Medulla oblongata (tissue), 1 donor: ENCODE data around the gene IBSP.

Experiments
- DNase-seq: peaks from one replicate; pipeline ENCODE4 v3.0.0-alpha.2; 2015; ENCODE audit errors: extremely low spot score

Gene IBSP

DNA sequence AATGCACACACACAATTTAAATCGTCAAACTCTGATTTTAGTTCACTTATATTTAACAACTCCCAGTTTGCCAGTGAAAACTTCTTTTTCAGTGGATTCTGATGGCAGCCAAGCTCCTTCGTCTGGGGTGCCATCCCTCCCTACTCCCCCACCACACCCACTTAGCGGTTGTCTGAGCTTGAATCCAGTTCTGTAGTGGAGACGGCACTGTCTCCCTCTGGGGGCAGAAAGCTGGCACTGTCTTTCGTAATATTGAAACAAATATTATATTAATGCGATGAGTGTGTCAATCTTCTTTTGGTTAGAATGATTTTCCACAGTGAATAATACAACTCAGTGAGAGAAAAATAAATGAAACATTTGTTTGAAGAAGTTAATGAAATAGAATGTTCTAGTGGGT is 38.9 kb downstream of the IBSP start:
- no peak for DNase-seq

DNA sequence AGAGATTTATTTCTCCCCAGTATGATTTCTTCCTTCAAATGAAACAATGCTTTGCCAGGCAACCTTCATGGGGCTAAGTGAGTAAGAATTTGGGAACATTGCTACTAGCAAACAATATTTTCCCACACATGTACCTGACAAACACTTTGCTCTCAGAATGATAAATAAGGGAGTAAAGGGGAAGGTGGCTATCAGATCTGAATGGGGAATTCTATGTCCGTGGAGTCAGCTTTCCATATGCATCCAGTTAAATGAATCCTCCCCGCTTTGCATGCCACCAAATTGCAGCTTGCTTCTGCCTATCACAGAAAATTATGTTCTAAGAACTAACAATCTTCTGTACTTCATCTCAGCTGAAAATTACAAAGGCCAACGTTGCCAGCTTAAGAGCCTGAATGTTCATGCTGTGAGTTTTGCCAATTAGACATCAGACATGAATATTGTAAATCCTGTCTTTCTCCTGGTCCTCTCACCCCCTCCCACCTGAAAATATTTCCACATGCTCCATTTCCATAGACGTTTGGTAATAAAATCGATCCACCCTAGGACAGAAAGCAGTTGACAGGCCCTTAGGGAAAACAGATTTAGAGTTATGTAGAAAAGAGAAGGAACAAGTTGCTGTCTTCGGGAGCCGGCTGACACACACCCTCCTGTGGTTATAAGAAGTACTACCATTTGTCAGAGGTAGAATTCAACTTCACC is 39.7 kb downstream of the IBSP start:
- peak; percentile 81 for DNase-seq

DNA sequence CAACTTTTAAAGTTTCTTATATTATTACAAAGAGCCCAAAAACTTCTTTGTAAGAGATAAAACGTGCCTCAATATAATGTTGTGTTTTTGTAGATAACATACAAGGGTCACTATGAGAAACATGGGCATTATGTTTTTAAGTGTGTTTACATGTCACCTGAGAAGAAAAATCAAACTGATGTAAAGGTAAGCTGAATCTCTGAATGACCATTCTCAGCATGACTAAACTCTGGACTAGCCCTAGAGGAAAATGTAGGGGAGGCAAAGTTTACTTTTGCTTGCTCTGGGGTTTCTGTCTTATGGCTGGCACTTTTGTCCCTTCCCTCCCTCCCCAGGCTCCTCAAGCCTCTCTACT is 40.2 kb downstream of the IBSP start:
- DNase-seq, result no peak

DNA sequence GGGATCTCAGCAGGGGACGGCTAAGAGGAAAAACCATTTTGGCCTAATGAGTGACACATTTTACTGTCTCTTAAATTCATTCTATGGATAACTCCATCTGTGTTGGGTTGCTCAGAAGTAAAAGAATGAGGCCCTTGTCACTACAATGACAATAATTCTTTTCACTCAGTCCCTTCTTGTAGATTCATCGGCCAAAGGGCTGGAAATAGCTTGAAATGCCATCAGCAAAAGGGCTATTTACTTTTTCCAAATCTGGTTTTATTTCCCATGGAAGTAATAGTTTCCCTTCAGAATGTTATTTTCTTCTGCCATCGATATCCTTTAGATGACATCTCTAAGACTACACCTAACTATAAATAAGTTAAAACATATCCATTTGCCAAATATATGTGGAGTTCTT is 40.8 kb downstream of the IBSP start:
- peak; percentile 83 for DNase-seq

DNA sequence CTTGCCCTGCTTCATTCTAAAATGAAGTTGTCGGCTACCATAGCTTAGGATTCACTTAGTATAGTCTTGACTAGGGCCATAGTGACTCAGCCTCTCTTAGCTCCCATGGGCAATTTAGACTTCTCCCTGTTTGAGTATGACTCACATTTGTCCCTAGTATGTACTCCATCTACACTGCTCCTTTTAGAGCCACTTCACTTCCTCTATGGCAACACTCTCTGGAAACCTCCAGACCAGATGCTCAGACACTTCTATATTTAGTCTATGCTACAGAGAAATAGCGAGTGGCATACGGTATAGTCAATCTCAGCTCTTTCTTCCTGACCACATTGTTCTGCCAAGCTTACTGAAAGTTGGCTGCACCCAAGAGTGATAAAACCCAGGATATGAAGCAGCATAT is 44.6 kb downstream of the IBSP start:
- peak; percentile 83 for DNase-seq

DNA sequence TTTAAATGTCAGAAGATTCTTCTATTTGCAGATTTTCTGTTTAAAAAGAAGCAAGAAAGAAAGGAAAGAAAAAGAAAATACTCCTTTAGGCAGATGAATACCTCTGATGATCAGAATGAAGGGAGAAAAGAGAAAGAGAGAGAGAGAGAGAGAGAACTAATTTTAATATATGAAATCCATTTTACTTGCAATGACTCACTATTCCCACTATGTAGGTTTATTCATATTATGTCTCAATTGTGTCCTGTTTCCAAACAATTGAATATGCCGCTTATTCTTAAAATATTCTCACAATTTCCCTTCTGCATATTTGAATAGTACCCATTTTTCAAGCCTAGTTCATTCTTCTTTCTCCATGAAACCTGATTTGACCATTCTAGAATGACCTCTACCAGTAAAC is 45.1 kb downstream of the IBSP start:
- no peak for DNase-seq

DNA sequence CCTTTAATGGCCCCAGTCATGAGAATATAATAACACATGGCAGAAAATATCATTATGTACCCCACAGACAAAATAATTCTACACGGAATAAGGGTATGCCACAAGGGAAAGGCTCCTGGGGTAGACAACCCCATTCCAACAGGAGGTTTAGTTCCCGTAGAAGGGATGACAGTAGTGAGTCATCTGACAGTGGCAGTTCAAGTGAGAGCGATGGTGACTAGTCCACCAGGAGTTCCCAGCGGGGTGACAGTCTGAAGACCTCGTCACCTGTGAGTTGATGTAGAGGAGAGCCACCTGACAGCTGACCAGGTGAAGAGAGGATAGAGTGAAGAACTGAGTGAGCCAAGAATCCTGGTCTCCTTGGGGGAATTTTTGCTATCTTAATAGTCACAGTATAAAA is 46.9 kb downstream of the IBSP start:
- no peak for DNase-seq

DNA sequence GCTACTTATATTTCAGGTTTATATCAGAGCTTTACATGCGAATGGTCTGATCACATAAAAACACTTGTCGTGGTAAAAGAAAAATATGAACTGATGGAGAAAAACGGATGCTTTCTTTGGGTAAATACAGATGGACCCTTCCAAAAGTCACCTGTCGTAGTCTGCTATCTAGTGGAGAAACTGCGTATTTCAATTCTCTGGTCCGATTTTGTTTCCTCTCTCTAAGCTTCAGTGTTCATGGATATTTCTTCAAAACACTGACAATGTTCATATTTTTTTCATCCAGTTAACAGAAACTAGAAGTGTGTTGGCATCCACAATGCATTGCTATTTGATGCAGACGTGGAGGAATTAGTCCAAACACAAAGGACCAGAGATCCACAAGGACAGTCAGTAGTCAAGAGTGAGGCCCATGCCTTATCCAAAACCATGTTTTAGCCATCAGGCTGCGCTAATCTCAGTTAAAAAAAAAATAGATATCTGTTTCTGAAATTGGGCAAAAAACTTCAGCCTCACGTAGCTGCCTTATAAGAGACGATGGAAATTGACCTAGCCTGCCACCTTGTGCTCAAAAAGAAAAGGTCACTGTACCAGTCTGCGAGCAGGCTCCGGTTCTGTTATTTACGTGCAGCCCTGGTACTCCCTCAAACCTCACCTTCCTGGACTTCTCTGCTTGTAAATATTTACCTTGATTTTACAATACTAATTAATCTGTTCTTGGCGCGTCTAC is 49.4 kb downstream of the IBSP start:
- DNase-seq, result peak; percentile 93

DNA sequence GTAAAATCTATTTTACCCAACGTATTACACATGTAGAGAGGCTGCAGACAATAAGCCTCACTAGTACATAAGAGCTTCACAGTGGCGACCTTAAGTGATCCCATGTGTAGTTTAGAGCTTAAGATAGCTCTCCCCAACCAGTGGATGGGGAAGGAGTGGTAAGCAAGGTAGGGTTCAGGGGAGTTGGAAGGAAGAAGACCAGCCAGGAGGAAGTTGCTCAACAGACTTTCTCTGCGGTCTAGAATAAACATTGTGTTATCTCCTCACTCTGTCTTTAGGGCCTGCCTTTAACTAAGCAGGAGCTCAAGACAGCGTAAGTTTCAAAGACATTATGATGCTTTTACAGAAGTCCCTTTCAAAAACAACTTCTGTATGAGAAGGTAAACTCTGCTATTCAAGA is 50.3 kb downstream of the IBSP start:
- DNase-seq, result peak; percentile 70

DNA sequence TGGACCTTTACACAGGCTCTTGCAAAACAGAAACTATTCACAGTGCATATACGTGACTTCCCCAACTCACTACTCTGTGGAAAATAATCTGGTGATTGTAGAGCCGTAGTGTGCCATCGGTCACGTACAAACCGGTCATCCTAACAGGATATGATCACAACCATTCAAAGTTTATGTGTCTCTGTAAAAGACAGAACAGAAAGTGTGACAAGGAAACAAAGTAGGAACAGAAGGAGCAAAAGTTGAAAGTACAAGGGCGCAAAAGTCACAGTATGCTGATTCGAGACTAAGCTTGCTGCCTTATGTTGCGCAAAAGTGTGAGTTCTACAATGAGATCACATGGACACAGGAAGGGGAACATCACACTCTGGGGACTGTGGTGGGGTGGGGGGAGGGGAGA is 52.0 kb downstream of the IBSP start:
- DNase-seq, result peak; percentile 81

DNA sequence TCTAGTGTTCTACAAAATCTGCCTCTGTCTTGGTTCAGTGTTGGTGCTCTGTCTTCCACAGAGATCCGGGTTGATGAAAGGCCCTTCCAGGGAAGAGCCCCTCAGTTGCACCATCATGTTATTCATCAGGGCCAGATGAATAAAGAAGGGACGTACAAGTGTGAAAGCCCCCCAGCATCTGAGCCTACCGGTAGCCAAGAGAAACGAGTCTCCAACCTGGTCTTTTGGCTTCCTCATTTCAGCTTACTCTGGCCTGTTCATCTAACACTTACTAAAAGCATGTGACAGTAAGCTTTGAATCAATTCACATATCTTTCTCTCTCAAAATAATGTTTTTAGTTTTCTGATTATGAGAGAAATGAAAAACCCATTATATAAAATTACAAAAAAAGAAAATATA is 52.6 kb downstream of the IBSP start:
- DNase-seq, result no peak

DNA sequence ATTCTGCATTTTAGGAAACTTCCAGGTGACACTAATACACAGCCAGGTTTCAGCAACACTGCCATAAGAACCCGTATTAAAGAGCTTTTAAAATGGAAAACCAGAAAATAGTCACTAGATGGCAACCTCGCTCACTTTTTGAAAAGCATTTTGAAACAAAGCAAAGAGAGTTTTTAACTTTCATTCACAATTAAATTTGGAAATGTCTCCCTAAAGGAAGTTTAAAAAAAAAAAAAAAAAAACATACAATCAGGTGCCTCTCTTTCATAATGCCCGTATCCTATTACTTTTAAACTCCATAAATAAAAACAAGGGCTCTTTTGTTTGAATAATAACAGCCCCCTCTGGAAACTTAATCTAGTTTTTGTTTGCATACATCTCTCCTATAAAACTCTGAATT is 53.8 kb downstream of the IBSP start:
- peak; percentile 89 for DNase-seq

DNA sequence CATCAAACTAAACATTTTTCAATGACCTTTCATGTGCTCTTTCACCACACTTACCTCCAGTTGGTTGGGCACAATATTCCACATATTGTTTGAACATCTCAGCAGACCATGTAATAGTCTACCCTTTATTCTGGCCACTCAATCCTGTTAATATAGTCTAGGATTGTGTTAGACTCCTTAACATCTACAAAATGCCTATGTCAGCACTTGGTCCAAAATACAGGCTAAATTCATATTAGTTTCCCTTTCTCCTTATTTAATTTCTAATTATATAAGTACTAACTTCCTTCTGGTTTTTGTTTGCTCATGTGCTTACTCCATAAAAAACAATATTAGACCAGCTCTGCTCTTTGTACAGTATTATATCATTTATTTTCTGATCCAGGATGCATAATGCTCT is 54.5 kb downstream of the IBSP start:
- no peak for DNase-seq

DNA sequence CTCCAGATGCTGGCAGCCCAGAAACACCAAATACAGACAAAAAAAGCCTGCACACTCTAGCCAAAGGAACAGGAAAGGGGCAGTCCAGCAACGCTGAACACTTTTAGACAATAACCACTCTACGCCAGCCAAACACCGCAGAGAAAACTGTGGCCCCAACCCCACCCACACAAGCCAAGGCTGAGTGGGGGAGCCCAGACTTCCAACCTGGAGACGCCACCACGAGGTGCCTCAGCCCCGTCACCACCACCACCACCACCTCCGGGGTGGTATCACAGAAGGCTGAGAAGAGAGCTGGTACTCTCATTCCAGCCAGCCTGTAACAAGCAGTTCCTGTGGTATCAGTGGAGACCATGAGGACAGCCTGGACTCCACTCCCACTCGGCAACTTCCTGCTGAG is 56.2 kb downstream of the IBSP start:
- DNase-seq, result no peak

DNA sequence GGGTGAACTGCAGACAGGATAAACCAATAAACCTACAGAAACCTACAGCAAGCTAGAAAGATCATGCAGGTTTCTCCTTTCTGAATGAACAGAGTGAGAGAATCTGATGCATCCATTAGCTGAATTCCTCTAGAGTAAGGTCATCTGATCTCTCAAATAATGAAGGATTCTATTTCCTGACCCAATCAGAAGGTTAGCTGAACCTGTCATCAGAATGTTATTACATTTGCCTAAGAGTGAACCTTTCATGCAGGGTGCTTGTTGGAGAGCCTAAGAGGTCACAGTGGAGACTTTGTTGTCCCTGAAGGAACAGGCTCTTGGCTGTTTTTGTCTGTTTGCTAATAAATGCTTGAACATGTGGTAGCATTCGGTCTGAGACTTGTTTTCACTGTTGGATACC is 57.5 kb downstream of the IBSP start:
- DNase-seq, result no peak

DNA sequence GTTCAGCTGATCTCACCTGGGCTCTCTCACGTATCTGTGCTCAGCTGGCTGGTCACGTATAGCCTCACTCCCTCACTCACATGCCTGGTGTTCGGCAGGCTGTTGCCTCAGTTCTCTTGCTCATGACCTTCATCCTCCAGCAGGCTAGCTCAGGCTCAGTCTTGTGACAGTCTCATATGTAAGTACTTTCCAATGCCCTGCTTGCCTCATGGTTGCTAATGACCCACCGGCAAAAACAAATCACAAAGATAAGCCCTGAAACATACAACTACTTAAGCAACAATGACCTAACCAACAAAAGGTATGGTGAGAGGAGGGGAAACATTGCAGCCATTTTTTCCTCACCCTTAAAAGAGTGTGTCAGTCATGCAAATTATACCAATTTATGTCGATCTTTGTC is 58.4 kb downstream of the IBSP start:
- DNase-seq, result no peak
